GM10248 (cell line): ENCODE data around the gene SUSD4.

ENCODE experiments used
- CTCF ChIA-PET: fragments of 300-600 bp; sonication (Branson Sonifier 250); formaldehyde crosslinking; extraction: SDS; loops from one replicate; lab custom pipeline; 2021; ENCODE audit warnings: antibody characterized with exemption; lab: Yijun Ruan, JAX
- POLR2A ChIA-PET: fragments of 350-650 bp; sonication (Branson Sonifier 250); formaldehyde crosslinking; extraction: SDS; loops from one replicate; lab custom pipeline; 2020; ENCODE audit warnings: antibody characterized with exemption; lab: Yijun Ruan, JAX
- DNase-seq: peaks from one replicate; pipeline ENCODE4 v3.0.0; 2012; ENCODE audit errors: extremely low spot score
- TF ChIP-seq, protein P1 (sequence below): IDR thresholded peaks from 2 replicates; pipeline ENCODE4 v1.5.1; 2012; ENCODE audit warnings: mild to moderate bottlenecking, low read depth; ENCODE audit errors: extremely low read depth, missing control alignments, control extremely low read depth

SUSD4 gene

DNA sequence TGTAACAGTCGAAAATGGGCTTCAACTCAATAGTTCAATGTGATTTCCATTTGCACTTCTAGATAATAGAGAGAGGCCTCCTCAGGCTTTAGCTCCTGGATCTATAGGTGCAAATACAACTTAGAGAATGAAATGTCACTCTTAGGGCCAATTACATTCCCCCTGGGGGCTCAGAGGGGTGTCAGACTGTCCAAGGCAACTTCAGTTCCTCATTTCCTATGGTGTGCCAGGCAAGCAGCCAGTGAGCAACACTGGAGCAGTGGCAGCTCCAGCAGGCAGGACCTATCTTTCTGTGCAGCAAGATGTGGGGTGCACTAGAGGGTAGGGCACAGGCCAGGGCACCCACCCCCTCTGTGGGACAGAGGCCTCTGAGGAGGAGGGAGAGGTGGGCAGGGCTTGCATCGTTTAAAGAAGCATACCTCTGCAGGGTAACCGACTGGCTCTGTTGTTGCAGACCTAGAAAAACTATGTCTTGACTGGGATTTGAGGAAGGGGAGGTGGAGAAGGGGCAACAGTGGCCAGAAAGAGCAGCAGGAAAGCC lies 97.3 kb downstream of the SUSD4 start:
- TF ChIP-seq, protein P1, sequence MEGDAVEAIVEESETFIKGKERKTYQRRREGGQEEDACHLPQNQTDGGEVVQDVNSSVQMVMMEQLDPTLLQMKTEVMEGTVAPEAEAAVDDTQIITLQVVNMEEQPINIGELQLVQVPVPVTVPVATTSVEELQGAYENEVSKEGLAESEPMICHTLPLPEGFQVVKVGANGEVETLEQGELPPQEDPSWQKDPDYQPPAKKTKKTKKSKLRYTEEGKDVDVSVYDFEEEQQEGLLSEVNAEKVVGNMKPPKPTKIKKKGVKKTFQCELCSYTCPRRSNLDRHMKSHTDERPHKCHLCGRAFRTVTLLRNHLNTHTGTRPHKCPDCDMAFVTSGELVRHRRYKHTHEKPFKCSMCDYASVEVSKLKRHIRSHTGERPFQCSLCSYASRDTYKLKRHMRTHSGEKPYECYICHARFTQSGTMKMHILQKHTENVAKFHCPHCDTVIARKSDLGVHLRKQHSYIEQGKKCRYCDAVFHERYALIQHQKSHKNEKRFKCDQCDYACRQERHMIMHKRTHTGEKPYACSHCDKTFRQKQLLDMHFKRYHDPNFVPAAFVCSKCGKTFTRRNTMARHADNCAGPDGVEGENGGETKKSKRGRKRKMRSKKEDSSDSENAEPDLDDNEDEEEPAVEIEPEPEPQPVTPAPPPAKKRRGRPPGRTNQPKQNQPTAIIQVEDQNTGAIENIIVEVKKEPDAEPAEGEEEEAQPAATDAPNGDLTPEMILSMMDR, result no peak
- DNase-seq, result no peak

DNA sequence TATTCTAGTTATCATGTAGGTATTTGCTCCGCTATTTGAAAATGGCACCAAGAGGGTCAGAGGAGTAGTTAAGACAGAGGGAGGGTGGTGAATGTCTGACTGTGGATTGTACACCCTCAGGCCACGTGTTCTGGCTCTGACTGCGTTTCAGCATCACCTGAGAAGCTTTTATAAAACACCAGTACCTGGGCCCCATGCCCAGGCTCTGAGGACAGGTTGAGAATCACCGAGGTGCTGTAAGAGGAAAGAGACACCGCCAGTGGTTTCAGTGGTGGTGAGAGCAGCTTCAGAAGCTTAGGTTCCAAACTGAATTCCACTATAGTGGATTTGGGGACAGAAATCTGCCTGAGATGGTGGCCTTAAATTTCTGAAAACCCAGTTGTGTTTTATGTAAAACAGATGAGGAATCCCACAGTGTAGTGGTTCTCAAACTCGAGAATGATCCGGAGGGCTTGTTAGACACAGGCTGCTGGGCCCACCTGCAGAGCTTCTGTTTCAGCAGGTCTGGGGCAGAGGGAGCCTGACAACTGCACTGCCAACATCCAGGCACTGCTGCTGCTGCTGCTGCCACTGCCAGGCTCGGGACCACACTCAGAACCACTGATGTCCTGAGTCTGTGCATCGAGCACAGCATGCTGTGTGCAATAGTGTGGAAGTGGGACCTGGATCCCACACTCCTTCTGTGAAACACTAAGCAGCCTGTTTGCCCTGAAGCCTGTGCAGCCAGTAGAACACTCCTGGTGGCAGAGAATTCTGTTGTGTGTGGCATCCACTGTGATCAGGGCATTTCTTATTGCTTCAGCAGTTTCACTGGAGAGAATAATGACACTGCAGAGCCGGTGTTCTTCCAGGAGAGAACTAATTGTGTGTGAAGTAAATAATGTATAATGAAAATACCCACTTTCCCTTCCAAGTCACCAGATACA lies 98.7 kb downstream of the SUSD4 start:
- CTCF ChIA-PET, result no interaction called here

More for the DNA sequence above, 97.3 kb downstream of the SUSD4 start:
- ChIA-PET CTCF (interaction anchor here (1.2 kb wide), 1 partner anchor 11 kb away, joined by 3 read pairs; no protein-coding TSS in a partner anchor), POLR2A (no interaction called here)

DNA sequence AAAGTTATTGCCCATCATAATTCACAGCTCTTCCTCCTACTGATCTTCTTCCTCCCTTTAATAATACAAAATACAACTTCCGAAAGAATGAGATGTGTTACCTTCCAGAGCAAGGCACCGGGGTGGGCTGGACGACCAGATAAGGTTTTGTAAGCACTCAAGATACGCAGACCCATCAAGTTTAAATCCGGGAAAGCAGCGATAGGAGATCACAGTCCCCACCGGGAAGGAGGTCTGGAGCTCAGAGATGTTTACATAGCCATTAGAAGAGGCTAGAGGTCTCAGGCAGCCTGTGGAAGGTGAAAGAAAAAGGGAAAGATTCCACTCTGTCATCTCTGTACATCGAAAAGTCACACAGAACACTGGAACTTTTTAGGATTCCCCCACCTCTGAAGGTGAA lies 99.4 kb downstream of the SUSD4 start:
- POLR2A ChIA-PET, result no interaction called here
- CTCF ChIA-PET, result interaction anchor here (1.0 kb wide), 1 partner anchor 9 kb away, joined by 3 read pairs; no protein-coding TSS in a partner anchor
- TF ChIP-seq, protein P1, result no peak
- DNase-seq, result no peak

More for the DNA sequence above, 98.7 kb downstream of the SUSD4 start:
- DNase-seq, result no peak
- TF ChIP-seq, protein P1, result no peak
- POLR2A ChIA-PET, result no interaction called here

DNA sequence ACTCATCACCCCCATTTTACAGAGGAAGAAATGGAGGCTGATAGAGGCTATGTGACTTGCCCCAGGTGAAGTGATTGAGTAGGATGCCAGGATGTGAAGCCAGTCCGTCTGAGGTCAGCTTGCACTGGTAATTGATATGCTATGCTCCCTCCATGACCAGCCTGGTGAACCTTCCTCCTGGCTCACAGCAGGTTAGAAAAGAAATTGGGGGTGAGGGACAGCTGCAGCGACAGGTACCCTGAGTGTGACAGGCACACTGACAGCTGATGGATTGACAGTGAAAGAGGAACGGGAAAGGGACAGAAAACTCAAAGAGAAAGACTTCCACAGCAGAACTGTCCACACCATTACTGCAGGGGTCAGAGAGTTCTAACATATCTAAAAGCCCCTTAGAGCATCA lies 102.1 kb downstream of the SUSD4 start:
- DNase-seq, result no peak
- ChIA-PET CTCF (no interaction called here), POLR2A (no interaction called here)
- TF ChIP-seq, protein P1, result no peak

DNA sequence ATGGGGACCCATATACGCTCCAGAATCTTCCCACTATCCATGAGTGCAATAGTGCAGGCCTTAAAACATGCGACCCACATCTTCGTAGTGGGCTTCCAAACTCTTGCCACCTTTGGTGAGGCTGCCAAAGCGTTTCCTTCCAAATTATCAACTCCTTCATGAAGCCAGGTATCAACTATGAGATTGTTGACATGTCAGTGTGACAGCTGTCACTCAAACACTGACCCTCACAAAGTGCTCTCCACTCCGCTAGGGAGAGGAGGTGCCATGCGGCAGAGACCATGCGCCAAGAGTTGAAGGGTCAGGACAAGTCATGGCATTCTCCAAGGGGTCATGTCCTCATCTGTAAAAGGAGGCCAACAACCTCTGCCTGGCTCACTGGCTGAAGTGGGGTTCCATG lies 103.3 kb downstream of the SUSD4 start:
- ChIA-PET POLR2A (no interaction called here), CTCF (no interaction called here)
- TF ChIP-seq, protein P1, result no peak
- DNase-seq, result no peak

DNA sequence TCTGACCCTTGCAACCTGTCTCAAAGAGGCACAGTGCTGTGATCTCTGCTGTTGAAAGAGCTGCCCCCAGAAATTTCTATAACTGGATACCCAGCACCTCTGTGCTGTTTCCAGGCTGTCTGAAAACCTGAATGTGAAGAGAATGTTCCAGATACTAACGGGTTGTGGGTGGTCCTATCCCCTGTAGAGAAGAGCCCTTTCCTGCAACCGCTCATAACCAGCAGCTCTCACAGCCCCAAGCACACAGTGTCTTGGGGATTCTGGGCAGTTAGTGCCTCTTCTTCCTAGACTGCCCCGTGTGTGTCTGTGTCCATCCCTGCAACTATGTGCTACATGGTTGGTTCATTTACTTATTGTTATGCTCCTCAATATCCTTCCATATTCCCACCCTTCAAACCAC lies 104.5 kb downstream of the SUSD4 start:
- POLR2A ChIA-PET, result no interaction called here
- CTCF ChIA-PET, result no interaction called here
- no peak for DNase-seq
- TF ChIP-seq, protein P1, result no peak
